Embryonic facial prominence (tissue), 1 donor: ENCODE results near the gene ZNRF2.

Source experiments
- DNase-seq: peaks from one replicate; pipeline ENCODE4 v3.0.0-alpha.2; 2016; ENCODE audit errors: extremely low spot score

Gene ZNRF2

DNA sequence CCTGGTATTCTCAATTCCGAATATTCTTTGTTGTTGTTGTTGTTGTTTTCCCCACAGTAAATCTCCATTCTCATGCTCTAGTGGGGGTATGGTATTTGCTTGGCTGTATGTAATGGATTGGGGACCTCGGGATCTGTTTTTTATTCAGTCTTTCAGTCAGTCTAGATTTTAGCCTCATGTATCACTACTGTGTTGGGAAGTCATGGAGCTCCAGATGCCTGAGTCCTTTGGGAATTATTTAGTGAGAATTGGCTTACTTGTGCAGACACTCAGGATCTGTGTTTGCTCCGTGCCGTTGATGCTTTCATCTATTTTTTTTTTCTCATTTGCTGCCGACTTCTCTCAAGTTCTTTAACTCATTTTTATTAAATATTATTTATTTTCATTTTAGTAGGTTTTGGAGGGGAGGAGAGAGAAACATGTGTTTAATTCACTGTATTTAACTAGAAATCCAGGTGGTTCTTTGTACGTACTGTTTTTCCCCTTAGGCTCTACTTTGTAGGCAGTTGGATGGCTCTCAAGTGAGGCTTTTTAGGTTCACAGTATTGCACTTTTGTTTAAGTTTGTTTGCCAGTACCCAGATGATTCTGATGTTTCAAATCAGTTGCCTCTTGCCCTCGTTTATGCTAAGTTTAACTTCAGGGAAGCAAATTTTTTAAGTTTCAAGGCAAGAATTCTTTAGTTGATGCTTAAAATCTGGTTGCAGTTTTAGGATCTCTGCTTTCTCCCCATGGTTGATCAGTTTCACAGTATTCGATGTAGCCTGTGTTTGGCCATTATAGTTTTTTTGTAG is 36.9 kb downstream of the ZNRF2 start:
- peak; percentile 6 for DNase-seq

DNA sequence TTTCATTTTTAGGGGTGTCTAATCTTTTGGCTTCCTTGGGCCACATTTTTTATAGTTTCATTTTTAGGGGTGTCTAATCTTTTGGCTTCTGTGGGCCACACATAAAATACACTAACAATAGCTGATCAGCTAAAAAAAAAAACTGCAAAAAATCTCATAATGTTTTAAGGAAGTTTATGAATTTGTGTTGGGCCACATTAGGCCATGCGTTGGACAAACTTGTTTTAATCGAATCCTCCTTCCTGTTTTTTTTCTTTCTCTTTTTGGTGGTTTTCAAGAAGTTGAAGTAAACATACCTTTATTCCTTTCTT is 37.4 kb downstream of the ZNRF2 start:
- DNase-seq, result no peak

DNA sequence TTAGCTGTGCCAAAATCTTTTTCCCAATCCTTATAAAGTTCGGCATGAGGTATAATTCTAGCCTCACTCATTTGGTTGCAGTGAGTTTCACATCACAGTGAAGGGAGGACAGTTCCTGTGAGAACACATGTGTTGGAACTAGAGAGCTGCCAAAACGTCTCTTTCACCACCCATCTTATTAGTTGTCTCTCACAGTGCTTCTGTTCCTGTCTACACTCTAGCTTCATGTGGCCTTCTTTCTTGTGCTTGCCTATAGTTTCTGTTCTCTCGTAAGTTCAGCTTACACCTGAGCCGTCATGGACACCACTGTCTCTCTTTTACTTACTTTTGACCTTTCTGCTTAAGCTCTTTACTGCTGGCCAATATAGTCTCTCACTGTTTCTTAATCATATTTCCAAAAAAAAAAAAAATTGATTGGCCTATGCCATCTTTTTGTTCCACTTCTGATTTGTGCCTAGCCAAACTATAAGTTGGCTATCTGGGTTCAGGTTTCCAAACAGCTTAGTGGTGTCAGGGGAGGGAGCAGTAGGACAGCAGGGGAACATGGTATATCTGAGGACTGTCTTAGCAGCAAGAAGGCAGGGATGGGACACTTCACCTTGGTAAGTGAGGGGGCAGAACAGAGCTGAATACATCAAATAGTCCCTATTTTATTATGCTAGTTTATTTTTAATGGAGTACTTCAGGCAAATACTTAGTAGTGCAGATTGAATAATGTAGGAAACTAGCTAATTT is 38.0 kb downstream of the ZNRF2 start:
- no peak for DNase-seq

DNA sequence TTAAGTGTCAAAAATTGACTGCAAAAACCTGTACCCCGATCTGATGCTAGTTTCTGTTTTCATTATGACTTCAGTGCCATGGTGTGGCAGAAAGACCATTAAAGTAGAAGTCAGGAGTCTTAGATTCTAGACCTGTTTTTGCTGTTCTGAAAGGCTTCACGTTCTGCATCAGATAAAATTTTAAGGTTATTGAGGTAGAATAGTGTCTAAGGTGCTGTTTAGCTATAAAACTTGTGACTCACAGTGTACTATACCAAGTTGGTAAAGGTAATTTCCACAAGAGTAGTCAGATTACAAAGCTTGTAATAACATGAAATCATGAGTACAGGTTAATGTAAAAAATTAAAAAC is 38.6 kb downstream of the ZNRF2 start:
- DNase-seq, result no peak

DNA sequence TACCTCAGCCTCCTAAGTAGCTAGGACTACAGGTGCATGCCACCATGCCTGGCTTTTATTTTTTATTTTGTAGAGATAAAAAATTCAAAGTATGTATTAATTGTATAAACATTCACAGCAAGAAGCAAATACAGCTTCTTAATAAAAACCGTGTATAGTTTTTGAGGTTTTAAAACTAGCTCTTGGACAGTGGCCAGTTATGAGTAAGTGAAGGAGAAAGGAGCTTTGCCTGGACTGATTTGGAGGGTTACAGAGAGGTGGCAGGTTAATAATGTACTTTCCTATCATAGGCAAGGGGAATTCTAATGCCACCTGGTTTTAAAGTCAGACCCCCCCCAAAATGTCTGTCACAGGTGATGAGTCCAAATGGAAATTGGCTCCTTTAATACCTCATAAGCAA is 43.4 kb downstream of the ZNRF2 start:
- DNase-seq, result no peak

DNA sequence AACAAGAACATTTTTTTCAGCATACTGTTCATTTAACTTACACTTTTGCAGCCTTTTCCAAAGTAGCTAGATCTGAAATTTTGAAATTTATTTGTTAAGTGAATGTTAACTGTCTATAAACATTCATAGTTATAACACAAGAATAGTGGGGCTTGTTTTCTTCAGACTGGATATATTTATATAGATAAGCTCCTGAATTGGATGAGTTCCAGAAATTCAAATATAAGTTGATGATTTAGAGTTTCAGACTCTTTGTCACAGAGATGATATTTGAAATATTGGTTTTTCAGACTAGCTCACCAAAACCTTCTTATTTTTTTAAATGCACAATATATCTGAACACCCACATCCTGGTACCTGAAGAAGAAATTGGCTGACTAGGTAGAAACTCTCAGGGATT is 44.0 kb downstream of the ZNRF2 start:
- DNase-seq, result no peak

DNA sequence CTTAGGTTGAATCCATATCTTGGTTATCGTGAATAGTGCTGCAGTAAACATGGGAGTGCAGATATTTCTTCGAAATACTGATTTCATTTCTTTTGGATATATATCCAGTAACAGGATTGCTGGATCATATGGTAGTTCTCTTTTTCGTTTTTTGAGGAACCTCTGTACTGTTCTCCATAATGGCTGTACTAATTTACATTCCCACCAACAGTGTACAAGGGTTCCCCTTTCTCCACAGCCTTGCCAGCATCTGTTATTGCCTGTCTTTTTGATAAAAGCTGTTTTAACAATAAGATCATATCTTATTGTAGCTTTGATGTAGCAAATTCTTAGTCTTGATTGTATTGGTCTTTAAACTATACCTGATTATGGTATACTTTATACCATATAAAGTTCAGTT is 45.3 kb downstream of the ZNRF2 start:
- DNase-seq, result no peak

DNA sequence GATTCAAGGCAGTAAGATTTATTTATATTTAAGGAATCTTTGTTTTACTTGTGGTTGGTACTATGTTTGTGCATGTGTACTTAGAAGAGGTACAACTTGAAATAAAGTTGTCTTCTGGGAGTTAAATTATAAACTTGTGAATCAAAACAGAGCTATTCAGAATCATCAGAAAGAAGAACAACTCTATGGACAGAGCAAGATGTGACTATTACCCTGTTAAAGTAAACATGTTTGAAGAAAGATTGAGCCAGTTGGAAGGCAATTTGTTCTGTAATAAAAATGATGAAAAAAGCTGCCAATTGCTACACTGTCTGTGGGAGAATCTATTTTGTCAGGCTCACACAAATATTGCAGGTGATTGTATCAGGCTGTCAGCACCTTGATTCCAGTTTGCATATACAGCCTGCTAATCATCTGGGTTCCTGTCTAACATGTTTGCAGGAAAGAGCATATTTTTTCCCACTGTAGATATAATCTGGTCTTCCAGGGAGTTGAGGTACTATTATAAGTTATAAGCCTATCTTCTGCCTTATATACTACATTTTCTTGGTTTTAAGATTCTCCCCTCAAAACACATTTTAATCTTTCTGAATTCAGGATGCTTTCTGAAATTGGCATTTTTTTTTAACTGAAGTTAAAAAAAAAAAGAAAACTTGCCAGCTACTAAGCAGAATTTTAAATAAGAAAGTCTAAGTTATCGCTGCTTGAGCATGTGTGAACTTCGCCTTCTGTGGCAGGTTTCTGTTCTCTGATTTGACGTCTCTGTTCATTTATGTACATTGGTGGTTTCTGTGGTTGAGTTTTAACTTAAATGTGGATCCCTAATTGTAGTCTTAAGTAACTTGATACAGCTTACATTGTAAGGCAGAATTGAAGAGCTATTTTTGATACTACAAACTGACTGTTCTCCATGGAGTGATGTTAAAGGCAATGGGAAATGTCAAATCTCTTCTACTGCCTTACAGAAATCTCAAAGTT is 46.0 kb downstream of the ZNRF2 start:
- no peak for DNase-seq

DNA sequence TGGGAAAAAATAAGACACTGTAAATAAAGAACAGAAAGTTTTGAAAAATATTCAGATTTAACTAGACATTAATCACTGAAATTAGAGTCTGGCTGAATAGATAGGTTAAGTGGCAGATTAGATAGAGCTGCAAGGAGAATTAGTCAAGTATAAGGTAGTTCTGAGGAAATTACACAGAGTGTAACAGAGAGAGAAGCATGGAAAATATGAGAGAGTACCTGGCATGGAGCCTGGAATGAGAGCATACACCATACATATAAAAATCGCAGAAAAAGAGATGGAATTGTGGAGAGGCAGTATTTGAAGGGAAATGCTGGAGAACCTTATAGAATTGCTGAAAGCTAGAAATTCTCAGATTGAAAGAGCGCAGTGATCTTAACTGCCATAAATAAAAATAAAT is 46.9 kb downstream of the ZNRF2 start:
- no peak for DNase-seq

DNA sequence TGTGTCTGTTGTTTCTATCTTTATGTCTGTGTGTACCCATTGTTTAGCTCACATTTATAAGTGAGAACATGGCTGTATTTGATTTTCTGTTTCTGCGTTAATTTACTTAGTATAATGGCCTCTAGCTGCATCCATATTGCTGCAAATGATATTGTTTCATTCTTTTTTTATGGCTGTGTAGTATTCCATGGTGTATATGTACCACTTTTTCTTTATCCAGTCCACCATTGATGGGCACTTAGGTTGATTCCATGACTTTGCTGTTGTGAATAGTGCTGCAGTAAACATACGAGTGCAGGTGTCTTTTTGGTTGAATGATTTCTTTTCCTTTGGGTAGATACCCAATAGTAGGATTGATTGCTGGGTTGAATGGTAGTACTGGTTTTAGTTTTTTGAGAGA is 48.2 kb downstream of the ZNRF2 start:
- no peak for DNase-seq

DNA sequence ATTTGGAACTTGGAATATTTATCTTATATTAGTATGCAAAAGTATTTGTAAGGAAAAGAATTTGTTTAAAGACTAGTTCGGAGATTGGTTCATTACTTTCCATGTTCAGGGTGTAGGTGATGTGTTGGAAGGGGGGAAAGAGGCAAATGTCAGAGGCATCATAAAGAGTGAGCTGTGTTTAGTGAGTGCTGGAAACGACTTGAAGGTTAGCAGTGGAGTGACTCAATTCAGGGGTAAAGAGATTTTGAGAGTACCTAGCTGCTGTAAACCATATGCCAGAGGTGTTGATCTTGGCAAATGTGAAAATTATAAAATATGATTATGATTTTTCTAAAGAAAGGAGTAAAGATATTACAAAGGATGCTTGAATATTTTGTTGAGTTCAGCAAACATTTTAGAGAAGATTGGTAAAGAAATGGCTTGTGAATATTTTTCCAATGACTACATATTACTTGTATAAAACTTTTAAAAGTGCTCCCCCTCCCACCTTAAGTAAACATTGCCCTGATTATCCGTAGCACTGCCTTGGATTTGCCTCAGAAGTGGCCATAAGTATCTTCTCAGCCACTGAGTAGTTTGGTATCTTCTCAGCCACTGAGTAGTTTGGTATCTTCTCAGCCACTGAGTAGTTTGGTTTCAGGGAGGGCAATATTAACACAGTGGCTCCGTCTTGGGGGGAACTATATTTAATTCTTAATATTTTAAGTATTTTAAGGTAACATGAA is 51.5 kb downstream of the ZNRF2 start:
- DNase-seq, result no peak

DNA sequence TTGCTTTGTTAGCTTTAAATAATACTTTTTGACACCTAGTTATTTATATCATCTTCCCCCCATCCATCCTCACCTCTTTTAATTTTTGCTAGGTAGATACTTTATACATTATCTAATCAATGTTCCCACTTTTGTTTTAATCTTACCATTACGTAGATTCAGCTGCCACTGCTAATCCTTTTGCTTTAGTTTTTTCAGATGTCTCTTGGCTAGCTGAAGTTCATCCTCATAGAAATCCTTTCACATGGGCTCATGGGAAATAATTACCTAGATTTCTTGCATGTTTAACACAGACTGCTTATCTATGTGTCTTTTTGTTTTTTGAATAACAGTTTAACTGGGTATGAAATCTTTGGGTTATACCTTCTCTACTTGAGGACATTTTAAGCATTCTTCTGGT is 60.1 kb downstream of the ZNRF2 start:
- DNase-seq, result no peak

DNA sequence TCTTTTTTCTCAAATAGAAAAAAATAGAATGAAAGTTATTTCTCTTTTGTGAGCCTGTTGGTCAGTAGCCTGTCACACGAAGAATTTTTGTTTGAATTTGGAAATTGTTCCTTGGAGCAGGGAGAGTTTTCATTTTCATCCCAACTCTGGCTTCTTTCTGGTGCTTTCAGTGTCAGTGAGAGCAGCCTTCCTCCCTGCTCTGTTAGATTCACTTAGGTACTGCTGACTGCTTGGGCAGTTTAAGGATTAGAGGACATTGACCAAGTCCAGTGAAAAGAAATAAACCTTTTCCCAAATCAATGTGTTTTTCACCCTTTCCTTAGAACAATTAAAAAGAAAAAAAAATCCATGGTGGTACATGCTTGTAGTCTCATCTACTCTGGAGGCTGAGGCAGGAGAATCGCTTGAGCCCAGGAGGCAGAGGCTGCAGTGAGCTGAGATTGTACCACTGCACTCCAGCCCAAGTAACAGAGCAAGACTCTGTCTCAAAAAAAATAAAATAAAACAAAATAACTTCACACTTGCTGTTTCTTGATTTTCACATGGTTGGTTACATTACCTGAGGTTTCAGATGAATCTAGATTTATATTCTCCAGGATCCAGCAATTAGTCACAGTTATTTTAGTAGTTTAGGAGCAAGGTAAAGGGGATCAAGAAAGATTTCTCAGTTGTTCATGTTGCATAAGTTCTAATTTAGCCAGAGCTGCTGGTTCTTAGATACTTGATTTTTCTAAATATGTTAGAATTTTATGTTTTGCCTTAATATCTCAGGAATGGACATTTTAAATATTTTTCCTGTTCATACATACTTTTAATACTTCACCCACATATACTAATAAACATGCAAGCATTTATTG is 63.1 kb downstream of the ZNRF2 start:
- no peak for DNase-seq

DNA sequence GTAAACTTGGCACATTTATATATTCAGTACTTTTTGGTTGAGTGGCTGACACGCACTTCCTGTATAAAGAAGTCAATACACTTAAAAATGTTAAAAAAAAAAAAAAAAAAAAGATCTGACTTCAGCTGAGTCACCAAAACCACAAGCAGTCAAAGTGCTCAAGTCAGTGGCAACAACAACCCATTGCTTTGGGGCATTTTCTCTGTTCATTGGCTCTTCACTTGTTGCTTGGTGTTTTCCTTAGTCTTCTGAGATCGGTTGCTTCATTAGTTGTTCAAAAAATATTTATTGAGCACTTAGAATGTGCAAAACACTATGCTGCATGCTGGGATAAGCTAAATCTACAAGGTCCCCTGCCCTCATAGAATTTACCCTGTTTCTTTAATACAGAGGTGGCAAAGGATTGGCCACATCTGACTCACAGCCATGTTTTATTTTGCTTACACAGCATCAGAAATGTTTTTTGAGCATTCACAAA is 63.7 kb downstream of the ZNRF2 start:
- DNase-seq, result no peak

DNA sequence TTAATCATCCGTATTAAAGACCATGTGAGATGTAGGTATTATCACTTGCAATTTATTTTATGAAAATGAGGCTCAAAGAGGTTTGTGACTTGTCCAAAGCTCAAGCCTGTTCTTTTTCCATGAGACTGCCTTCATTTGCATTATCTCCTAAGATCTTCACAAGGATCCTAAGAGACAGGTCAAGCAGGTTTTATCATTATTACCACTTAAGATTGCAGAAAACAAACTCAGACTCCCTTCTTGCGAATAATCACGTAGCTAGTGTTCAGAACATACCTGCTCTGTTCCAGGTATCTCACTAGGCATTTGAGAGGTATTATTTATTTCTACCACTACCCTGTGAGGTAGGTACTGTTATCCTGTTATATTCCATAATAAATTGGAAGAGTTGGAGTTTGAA is 64.8 kb downstream of the ZNRF2 start:
- DNase-seq, result no peak

DNA sequence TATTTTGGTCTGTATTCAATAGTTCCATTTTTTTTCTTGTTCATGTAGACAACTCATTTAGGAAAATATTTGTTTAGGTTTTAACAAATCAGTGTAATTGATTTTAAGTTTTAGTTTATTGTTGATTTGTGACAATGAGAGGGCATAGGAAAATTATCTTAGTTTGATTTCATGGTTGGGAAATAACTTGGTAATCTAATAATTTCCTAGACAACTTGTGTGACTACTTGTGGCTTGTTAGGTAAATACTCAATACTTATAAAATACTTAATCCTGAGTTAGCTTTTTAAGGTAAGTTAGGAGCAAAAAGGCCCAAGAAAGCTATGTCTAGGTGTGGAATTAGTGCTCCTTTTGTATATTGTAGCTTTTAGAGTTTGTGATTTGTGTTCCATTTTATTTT is 65.4 kb downstream of the ZNRF2 start:
- DNase-seq, result no peak

DNA sequence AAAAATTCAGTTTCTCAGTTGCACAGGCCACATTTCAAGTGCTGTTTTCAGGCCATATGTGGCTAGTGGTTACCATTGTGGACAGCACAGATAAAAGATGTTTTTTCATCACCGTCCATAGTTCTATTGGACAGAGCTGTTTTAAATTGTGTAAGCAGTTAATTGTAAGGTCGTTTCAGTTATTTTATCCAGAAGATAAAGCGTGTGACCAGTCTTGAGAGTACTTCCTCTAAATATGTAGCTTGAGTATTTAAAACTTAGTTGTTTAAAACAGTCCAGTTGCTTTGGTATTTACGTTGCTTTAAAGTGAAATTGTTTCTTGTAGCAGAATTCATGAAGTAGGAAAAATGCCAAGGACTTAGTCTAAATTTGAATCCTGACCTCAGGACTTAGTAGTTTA is 66.9 kb downstream of the ZNRF2 start:
- no peak for DNase-seq

DNA sequence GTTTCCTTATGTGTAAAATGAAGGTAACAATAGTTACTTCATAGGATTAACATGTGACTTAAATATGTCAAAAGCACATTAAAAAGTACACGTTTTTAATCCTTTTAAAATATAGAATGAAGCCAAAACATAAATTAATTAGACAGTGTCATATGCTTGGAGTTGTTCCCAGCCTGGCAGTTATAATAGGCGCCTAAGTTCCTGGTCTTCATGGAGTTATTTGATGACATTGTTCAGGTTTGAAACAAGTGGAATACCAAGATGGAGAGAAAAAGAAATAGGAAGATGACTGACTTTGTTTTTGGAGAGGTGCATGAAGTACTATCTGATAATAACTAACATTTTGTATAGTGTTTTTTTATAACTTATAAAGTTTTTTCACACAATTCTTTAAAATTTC is 67.3 kb downstream of the ZNRF2 start:
- no peak for DNase-seq

DNA sequence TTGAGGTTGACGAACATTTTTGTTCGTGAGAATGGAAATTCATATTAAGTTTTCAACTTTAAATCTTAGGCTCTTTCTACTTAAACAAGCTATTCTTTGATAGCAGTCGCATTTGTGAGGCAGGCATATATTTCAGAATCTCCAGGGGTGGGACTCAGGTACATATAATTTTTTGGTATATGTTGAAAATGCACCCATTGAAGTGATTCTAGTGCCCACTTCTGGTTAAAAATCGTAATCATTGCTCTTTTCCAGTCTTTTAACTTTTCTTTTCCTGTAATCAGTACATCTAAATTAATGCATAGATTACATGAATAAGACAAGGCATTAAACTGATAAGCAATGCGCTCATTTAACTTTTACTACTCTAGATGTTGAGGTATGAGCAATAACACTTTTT is 67.8 kb downstream of the ZNRF2 start:
- DNase-seq, result no peak

DNA sequence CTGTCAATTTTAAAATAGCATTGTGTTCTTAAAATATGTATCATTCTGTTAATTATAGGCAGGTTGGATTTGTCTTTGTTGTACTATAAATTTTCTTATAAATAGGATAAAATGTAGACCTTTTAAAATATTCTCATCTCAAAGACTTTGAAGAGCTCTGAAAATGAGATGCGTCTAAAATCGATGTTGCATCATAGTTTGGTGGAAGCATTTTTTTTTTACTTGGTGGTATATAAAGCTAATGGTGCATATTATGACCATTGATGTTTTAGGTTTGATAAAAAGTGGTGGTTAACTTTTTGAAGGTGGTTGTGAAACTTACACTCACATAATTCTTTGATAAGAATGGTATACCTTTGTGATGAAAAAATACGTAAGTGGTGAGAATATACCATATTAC is 69.1 kb downstream of the ZNRF2 start:
- DNase-seq, result no peak
